C4-2B (cell line): ENCODE results near the gene RASGRP1.

Experiments used
- ZFX ChIP-seq: fragments of 450-650 bp; IDR thresholded peaks from 2 replicates; pipeline ENCODE4 v1.6.1; 2017
- TF ChIP-seq, protein P1 (sequence below): fragments of 450-650 bp; conservative IDR thresholded peaks from 2 replicates; pipeline ENCODE4 v1.5.1; 2017; ENCODE audit warnings: mild to moderate bottlenecking

DNA sequence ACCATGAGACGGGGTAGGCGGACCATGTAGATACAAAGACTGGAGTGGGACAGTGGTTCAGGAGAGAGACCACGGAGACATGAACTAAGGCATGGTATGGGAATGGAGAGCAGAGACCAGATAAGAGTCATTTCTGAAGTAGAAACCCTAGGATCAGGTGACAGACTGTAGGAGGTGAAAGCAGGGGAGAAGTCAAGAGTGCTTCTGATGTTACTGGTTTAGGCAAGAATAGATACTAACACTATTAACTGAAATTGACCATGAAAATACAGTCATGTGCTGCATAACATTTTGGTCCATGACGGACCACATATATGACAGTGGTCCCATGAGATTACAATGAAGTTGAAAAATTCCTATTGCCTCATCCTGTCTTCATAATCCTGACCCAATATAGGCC lies 41.7 kb downstream of the RASGRP1 start:
- TF ChIP-seq ZFX: no peak
- TF ChIP-seq, protein P1, sequence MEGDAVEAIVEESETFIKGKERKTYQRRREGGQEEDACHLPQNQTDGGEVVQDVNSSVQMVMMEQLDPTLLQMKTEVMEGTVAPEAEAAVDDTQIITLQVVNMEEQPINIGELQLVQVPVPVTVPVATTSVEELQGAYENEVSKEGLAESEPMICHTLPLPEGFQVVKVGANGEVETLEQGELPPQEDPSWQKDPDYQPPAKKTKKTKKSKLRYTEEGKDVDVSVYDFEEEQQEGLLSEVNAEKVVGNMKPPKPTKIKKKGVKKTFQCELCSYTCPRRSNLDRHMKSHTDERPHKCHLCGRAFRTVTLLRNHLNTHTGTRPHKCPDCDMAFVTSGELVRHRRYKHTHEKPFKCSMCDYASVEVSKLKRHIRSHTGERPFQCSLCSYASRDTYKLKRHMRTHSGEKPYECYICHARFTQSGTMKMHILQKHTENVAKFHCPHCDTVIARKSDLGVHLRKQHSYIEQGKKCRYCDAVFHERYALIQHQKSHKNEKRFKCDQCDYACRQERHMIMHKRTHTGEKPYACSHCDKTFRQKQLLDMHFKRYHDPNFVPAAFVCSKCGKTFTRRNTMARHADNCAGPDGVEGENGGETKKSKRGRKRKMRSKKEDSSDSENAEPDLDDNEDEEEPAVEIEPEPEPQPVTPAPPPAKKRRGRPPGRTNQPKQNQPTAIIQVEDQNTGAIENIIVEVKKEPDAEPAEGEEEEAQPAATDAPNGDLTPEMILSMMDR: no peak
